KOPT-K1 (cell line): ENCODE measurements around the gene MARF1.
"Not testable (repeated sequence)": the region's sequence is repeated elsewhere in the genome, so short reads cannot be mapped to it uniquely, and the experiment has no call there.

Experiments used
- H3K27ac ChIP-seq: fragments of 200-600 bp; sonication (generic); 2 replicates; pipeline ENCODE4 v1.5.1; 2016; ENCODE audit warnings: antibody characterized with exemption, mild to moderate bottlenecking, low read depth, low read length; ENCODE audit not compliant: poor library complexity, severe bottlenecking
- H3K36me3 ChIP-seq: fragments of 200-600 bp; sonication (generic); 2 replicates; pipeline ENCODE4 v1.5.1; 2017; ENCODE audit warnings: antibody characterized with exemption, mild to moderate bottlenecking, low read length, moderate library complexity; ENCODE audit not compliant: insufficient read depth
- H3K9me3 ChIP-seq: fragments of 200-600 bp; sonication (generic); 2 replicates; pipeline ENCODE4 v1.5.1; 2017; ENCODE audit warnings: antibody characterized with exemption, low read length, mild to moderate bottlenecking; ENCODE audit not compliant: insufficient read depth, poor library complexity, severe bottlenecking

The MARF1 gene

GRCh38 chr16:15559176-15559575 lies 83.8 kb downstream of the MARF1 start:
- Histone ChIP-seq H3K9me3 (no peaks in the 10 kb centered on the region), H3K36me3 (no peaks in the 10 kb centered on the region), H3K27ac (no peak overlapping the region)

- Histone ChIP-seq H3K36me3 (no peaks in the 10 kb centered on the region), H3K9me3 (no peaks in the 10 kb centered on the region)
These were observed 85.7 kb downstream of the MARF1 start for GRCh38 chr16:15557258-15557657.

GRCh38 chr16:15556130-15556529 lies 86.8 kb downstream of the MARF1 start:
- Histone ChIP-seq H3K27ac (no peak overlapping the region), H3K36me3 (no peaks in the 10 kb centered on the region)

More at GRCh38 chr16:15557258-15557657, 85.7 kb downstream of the MARF1 start:
- H3K27ac ChIP-seq = no peak overlapping the region

DNA sequence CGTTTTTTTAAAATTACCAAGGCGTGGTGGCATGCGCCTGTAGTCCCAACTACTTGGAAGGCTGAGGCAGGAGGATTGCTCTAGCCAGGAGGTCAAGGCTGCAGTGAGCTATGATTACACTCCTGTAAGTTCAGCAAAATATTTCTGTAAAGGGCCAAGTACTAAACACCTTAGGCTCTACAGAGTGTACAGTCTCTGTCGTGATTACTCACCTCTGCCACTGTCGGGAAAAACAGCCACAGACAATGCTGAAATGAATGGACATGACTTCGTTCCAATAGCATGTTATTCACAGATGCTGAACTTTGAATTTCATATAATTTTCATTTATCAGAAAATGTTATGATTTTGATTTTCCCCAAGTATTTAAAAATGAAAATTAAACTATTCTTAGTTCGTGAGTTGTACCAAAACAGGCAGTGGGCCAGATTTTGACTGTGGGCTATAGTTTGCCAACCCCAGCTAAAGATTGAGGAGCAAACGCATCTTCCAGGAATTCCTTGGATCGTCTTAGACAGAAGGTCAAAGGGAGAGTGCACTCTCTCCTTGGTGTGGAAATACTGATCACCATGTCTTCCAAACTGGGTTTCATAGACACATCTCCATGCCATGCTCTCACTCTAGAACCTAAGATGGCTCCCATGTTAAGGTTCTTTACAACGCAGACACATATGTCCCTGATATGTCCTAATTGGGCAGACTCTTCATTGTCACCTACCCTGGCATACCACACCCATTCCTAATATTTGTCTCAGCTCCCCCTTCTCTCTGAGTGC lies 89.5 kb downstream of the MARF1 start:
- Histone ChIP-seq H3K9me3 (no peaks in the 10 kb centered on the region), H3K36me3 (no peaks in the 10 kb centered on the region), H3K27ac (no peak overlapping the region)

More at GRCh38 chr16:15556130-15556529, 86.8 kb downstream of the MARF1 start:
- no peaks in the 10 kb centered on the region for H3K9me3 ChIP-seq

DNA sequence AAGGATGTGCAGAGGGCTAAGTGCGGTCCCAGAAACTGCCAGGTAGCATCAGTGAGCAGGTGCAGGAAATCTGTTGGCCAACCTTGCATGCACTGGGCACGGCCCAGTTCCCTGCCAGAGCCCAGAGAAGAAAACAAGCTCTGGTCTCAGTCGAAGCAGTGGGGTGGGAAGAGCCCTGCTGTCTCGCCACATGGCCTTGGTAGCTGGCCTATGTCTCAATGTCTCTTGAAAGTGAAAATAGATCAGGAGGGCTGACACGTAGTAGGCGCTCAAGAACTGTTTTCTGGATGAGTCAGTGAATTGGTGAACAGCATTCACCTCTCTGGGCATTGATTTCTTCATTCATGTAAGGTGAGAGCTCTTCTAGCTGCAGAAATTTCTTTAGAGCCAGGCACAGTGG lies 90.4 kb downstream of the MARF1 start:
- H3K9me3 ChIP-seq = no peaks in the 10 kb centered on the region
- no peaks in the 10 kb centered on the region for H3K36me3 ChIP-seq

GRCh38 chr16:15548482-15548891 lies 94.5 kb downstream of the MARF1 start:
- Histone ChIP-seq H3K36me3 (no peaks in the 10 kb centered on the region), H3K27ac (no peak overlapping the region), H3K9me3 (peaks cover 1% of the 10 kb centered on the region)

More for the DNA sequence above, 90.4 kb downstream of the MARF1 start:
- no peak overlapping the region for H3K27ac ChIP-seq

GRCh38 chr16:15547768-15548096 lies 95.2 kb downstream of the MARF1 start:
- H3K36me3 ChIP-seq = no peaks in the 10 kb centered on the region
- H3K9me3 ChIP-seq = peaks cover 9% of the 10 kb centered on the region
- H3K27ac ChIP-seq = no peak overlapping the region

- peaks cover 12% of the 10 kb centered on the region for H3K9me3 ChIP-seq
- H3K36me3 ChIP-seq, H3K27ac ChIP-seq: not testable (repeated sequence)
These were observed 95.7 kb downstream of the MARF1 start for GRCh38 chr16:15547072-15547767.

DNA sequence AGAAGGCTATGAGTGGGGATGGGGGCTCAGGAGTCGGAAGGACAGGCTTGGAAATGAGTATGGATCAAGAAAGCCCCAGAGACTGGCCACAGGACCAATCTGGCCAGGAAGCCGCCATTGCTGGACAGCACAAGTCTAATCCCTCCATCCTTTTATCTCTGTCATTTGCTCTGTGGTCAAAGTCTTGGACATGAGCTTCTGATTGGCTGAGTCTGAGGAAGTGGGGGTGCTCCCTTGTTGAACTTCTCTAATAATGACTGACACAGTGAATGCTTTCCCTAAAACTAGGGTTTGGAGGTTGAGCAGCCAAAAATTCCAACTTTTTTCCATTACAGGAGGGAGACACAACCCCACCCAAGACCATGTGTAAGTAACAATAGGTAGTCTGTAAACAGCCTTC lies 97.4 kb downstream of the MARF1 start:
- H3K27ac ChIP-seq = no peak overlapping the region
- no peaks in the 10 kb centered on the region for H3K36me3 ChIP-seq
- H3K9me3 ChIP-seq = peaks cover 12% of the 10 kb centered on the region

GRCh38 chr16:15544405-15544804 lies 98.5 kb downstream of the MARF1 start:
- peaks cover 12% of the 10 kb centered on the region for H3K9me3 ChIP-seq

More at GRCh38 chr16:15544405-15544804, 98.5 kb downstream of the MARF1 start:
- Histone ChIP-seq H3K27ac (no peak overlapping the region), H3K36me3 (no peaks in the 10 kb centered on the region)
